GM23338 (cell line): ENCODE results near the gene HERPUD1. TPM values are rescaled to one million over a fixed set of nuclear protein-coding genes. Genes with fewer than 3 reads are reported as not detected.

ENCODE experiments used
- ATAC-seq: fragments of 200-7000 bp; cut with Tn5 transposase; 3 replicates; pipeline ENCODE4 v1.9.1; 2020
- DNase-seq: peaks from one replicate; pipeline ENCODE4 v3.0.0-alpha.2; 2015; ENCODE audit warnings: low spot score
- H2AFZ ChIP-seq: fragments of 200-600 bp; sonication (generic); 2 replicates; pipeline ENCODE4 v1.8.0; 2016; ENCODE audit warnings: antibody characterized with exemption, mild to moderate bottlenecking, moderate library complexity
- H3F3A ChIP-seq: fragments of 200-600 bp; sonication (generic); replicated peaks from 2 replicates; pipeline ENCODE4 v1.8.0; 2017; ENCODE audit warnings: antibody characterized with exemption, mixed run types, low read depth
- H3K27ac ChIP-seq: fragments of 200-600 bp; sonication (generic); 2 replicates; pipeline ENCODE4 v1.6.1; 2016; ENCODE audit warnings: low read depth
- H3K27me3 ChIP-seq: fragments of 200-600 bp; sonication (generic); 2 replicates; pipeline ENCODE4 v1.8.0; 2016; ENCODE audit warnings: mild to moderate bottlenecking, mixed run types, moderate library complexity; ENCODE audit not compliant: insufficient read depth
- H3K36me3 ChIP-seq: fragments of 200-600 bp; sonication (generic); 2 replicates; pipeline ENCODE4 v1.8.0; 2016; ENCODE audit warnings: mild to moderate bottlenecking; ENCODE audit not compliant: insufficient read depth
- H3K4me1 ChIP-seq: fragments of 200-600 bp; sonication (generic); 2 replicates; pipeline ENCODE4 v1.8.0; 2016; ENCODE audit warnings: mild to moderate bottlenecking, moderate library complexity; ENCODE audit not compliant: insufficient read depth
- H3K4me2 ChIP-seq: fragments of 200-600 bp; sonication (generic); 2 replicates; pipeline ENCODE4 v1.7.1; 2017; ENCODE audit warnings: mixed run types
- H3K4me3 ChIP-seq: fragments of 200-600 bp; sonication (generic); 2 replicates; pipeline ENCODE4 v1.6.1; 2016; ENCODE audit warnings: mixed run types
- H3K79me2 ChIP-seq: fragments of 200-600 bp; sonication (generic); replicated peaks from 2 replicates; pipeline ENCODE4 v1.8.0; 2017; ENCODE audit warnings: mild to moderate bottlenecking; ENCODE audit not compliant: insufficient read depth
- H3K9me2 ChIP-seq: fragments of 200-600 bp; sonication (generic); 2 replicates; pipeline ENCODE4 v1.8.0; 2017; ENCODE audit not compliant: insufficient read depth
- H4K20me1 ChIP-seq: fragments of 200-600 bp; sonication (generic); replicated peaks from 2 replicates; pipeline ENCODE4 v1.8.0; 2017; ENCODE audit warnings: mild to moderate bottlenecking; ENCODE audit not compliant: insufficient read depth
- H3K27ac Mint-ChIP-seq: 2 replicates; pipeline ENCODE4 v1.8.0; 2020; ENCODE audit warnings: inconsistent platforms, mild to moderate bottlenecking, moderate library complexity, mixed read lengths
- H3K27me3 Mint-ChIP-seq: 3 replicates; pipeline ENCODE4 v1.8.0; 2022; ENCODE audit warnings: low read depth, mild to moderate bottlenecking, moderate library complexity, mixed read lengths, inconsistent platforms; ENCODE audit not compliant: insufficient read depth, poor library complexity
- H3K36me3 Mint-ChIP-seq: 3 replicates; pipeline ENCODE4 v1.8.0; 2021; ENCODE audit warnings: low read depth, mild to moderate bottlenecking, inconsistent platforms, moderate library complexity, mixed read lengths
- H3K4me1 Mint-ChIP-seq: 3 replicates; pipeline ENCODE4 v1.8.0; 2020; ENCODE audit warnings: mild to moderate bottlenecking, inconsistent platforms, mixed read lengths
- H3K4me3 Mint-ChIP-seq: 3 replicates; pipeline ENCODE4 v1.8.0; 2021; ENCODE audit warnings: moderate library complexity, mild to moderate bottlenecking, inconsistent platforms, mixed read lengths
- H3K9me3 Mint-ChIP-seq: 3 replicates; pipeline ENCODE4 v1.8.0; 2020; ENCODE audit warnings: moderate library complexity, mild to moderate bottlenecking, inconsistent platforms, mixed read lengths
- EZH2 ChIP-seq: fragments of 200-600 bp; sonication (generic); IDR thresholded peaks from one replicate; pipeline ENCODE4 v1.8.0; 2017; ENCODE audit warnings: antibody characterized with exemption, mild to moderate bottlenecking, low read depth; ENCODE audit not compliant: unreplicated experiment
- JUNB ChIP-seq: IDR thresholded peaks from one replicate; pipeline ENCODE4 v1.6.1; 2016; ENCODE audit warnings: antibody characterized with exemption; ENCODE audit not compliant: unreplicated experiment
- NANOG ChIP-seq: IDR thresholded peaks from 2 replicates; pipeline ENCODE4 v1.6.1; 2016; ENCODE audit warnings: antibody characterized with exemption, borderline replicate concordance
- POLR2AphosphoS5 ChIP-seq: IDR thresholded peaks from 2 replicates; pipeline ENCODE4 v1.6.1; 2016; ENCODE audit warnings: antibody characterized with exemption, low read depth
- STAT1 ChIP-seq: IDR thresholded peaks from one replicate; pipeline ENCODE4 v1.6.1; 2016; ENCODE audit warnings: antibody characterized with exemption; ENCODE audit not compliant: unreplicated experiment
- ZNF114 ChIP-seq: fragments of 250-450 bp; sonication (Bioruptor Pico); IDR thresholded peaks from 2 replicates; pipeline ENCODE4 v1.5.0; 2020; ENCODE audit warnings: mild to moderate bottlenecking, moderate library complexity
- polyA plus RNA-seq: library from polyadenylated mRNA; unstranded; fragments of >200 nt; fragmentation: Nextera tagmentation; extraction: Ambion mirVana; gene quantifications from 2 replicates; pipeline ENCODE4 v1.2.1, GENCODE V29; 2016
- total RNA-seq: library from RNA; depleted of rRNA; stranded (reverse); fragments of >200 nt; shearing (Covaris generic); gene quantifications from 2 replicates; pipeline ENCODE4 v1.2.3, GENCODE V29; 2014
- TF ChIP-seq, protein P1 (sequence below): fragments of 250-450 bp; sonication (Bioruptor Pico); IDR thresholded peaks from 2 replicates; pipeline ENCODE4 v1.5.0; 2020; ENCODE audit warnings: mild to moderate bottlenecking, moderate library complexity

Gene HERPUD1
- total and polyA plus RNA-seq, 2 experiments from 2014 or later, result 41.1 to 44.1 TPM

DNA sequence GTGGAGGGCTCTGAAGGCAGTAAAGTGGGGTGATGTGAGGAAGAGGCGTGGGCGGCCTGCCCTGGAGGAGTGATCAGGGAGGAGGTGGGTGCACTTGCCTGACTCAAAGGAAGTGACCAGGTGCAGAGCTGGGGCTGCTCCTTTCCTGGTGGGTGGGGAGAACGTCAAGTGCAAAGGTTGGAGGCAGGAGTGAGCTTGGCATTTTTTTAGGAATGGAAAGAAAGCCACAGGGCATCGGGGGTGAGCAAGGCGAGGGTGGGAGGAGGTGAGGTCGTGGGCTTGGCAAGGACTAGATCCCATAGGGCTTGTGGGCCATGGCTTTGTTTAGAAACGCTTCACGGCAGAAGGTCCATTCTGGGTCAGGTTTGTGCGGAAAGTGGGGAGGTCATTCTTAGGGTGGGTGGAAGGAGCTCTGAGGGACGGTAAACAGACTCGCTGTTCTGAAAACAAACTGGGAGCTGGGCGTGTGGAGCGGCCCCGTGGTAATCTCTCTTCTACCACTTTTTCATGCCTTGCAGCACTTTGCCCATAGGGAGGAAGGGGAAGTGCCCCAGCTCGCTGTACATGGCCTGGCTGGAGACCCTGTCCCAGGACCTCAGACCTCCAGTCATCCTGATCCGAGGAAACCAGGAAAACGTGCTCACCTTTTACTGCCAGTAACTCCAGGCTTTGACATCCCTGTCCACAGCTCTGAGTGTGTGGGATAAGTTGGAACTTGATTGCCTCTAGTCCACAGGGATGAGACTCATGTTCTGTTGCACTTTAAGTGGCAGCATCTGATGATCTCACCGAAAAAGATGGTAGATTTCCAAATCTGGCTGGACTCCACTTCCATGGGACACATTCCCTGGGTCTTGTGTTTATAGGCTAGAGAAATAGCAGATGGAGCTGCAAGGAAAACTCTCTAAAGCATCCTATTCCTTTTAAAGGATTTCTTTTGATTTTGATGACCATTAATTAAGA is 18.9 kb upstream of the HERPUD1 start (continued):
- TF ChIP-seq, protein P1, sequence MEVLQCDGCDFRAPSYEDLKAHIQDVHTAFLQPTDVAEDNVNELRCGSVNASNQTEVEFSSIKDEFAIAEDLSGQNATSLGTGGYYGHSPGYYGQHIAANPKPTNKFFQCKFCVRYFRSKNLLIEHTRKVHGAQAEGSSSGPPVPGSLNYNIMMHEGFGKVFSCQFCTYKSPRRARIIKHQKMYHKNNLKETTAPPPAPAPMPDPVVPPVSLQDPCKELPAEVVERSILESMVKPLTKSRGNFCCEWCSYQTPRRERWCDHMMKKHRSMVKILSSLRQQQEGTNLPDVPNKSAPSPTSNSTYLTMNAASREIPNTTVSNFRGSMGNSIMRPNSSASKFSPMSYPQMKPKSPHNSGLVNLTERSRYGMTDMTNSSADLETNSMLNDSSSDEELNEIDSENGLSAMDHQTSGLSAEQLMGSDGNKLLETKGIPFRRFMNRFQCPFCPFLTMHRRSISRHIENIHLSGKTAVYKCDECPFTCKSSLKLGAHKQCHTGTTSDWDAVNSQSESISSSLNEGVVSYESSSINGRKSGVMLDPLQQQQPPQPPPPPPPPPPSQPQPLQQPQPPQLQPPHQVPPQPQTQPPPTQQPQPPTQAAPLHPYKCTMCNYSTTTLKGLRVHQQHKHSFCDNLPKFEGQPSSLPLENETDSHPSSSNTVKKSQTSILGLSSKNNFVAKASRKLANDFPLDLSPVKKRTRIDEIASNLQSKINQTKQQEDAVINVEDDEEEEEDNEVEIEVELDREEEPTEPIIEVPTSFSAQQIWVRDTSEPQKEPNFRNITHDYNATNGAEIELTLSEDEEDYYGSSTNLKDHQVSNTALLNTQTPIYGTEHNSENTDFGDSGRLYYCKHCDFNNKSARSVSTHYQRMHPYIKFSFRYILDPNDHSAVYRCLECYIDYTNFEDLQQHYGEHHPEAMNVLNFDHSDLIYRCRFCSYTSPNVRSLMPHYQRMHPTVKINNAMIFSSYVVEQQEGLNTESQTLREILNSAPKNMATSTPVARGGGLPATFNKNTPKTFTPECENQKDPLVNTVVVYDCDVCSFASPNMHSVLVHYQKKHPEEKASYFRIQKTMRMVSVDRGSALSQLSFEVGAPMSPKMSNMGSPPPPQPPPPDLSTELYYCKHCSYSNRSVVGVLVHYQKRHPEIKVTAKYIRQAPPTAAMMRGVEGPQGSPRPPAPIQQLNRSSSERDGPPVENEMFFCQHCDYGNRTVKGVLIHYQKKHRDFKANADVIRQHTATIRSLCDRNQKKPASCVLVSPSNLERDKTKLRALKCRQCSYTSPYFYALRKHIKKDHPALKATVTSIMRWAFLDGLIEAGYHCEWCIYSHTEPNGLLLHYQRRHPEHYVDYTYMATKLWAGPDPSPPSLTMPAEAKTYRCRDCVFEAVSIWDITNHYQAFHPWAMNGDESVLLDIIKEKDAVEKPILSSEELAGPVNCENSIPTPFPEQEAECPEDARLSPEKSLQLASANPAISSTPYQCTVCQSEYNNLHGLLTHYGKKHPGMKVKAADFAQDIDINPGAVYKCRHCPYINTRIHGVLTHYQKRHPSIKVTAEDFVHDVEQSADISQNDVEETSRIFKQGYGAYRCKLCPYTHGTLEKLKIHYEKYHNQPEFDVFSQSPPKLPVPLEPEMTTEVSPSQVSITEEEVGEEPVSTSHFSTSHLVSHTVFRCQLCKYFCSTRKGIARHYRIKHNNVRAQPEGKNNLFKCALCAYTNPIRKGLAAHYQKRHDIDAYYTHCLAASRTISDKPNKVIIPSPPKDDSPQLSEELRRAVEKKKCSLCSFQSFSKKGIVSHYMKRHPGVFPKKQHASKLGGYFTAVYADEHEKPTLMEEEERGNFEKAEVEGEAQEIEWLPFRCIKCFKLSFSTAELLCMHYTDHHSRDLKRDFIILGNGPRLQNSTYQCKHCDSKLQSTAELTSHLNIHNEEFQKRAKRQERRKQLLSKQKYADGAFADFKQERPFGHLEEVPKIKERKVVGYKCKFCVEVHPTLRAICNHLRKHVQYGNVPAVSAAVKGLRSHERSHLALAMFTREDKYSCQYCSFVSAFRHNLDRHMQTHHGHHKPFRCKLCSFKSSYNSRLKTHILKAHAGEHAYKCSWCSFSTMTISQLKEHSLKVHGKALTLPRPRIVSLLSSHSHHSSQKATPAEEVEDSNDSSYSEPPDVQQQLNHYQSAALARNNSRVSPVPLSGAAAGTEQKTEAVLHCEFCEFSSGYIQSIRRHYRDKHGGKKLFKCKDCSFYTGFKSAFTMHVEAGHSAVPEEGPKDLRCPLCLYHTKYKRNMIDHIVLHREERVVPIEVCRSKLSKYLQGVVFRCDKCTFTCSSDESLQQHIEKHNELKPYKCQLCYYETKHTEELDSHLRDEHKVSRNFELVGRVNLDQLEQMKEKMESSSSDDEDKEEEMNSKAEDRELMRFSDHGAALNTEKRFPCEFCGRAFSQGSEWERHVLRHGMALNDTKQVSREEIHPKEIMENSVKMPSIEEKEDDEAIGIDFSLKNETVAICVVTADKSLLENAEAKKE (CRISPR knock-in tag), result no peak
- no peak for TF ChIP-seq NANOG
- no peak for TF ChIP-seq EZH2

DNA sequence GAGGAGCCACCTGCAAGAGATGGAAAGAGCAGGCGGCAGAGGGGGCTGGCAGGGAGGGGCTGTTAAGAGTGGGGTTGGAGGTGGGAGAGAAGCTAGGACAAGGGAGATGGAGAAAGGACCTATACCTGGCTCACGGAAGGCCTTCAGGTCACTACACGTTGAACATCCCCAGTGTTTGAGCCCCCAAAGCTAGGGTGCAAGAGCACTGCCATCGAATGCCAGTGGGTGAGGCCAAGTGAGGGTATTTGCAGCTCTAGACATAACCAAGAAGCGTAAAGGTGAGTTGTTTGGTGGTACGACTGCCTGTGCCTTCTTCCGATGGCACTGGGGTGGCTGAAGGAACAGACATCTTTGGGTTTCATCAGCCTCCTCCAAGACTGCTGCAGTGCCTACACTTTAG is 17.0 kb upstream of the HERPUD1 start:
- Mint-ChIP-seq H3K4me3 (no peak overlapping the region), H3K36me3 (no peaks in the 10 kb centered on the region), H3K9me3 (no peaks in the 10 kb centered on the region), H3K4me1 (peaks cover 27% of the 10 kb centered on the region), H3K27me3 (peaks cover 7% of the 10 kb centered on the region), H3K27ac (no peak overlapping the region)
- DNase-seq, result no peak
- Histone ChIP-seq H3K36me3 (no peaks in the 10 kb centered on the region), H3F3A (no peaks in the 10 kb centered on the region), H3K79me2 (no peaks in the 10 kb centered on the region), H4K20me1 (no peaks in the 10 kb centered on the region), H3K27ac (no peak overlapping the region), H3K4me2 (no peak overlapping the region), H3K4me3 (no peak overlapping the region), H2AFZ (no peak overlapping the region), H3K27me3 (no peaks in the 10 kb centered on the region), H3K4me1 (peaks cover 18% of the 10 kb centered on the region), H3K9me2 (no peaks in the 10 kb centered on the region)
- no peak for ATAC-seq
- TF ChIP-seq, protein P1 (CRISPR knock-in tag), result no peak
- TF ChIP-seq STAT1 (no peak), POLR2AphosphoS5 (no peak), ZNF114 (CRISPR knock-in tag) (no peak), JUNB (no peak), NANOG (no peak)
